ENCODE data around the gene ACAA1.
"Not testable (repeated sequence)": the region's sequence is repeated elsewhere in the genome, so short reads cannot be mapped to it uniquely, and the experiment has no call there.

The ACAA1 gene

DNA sequence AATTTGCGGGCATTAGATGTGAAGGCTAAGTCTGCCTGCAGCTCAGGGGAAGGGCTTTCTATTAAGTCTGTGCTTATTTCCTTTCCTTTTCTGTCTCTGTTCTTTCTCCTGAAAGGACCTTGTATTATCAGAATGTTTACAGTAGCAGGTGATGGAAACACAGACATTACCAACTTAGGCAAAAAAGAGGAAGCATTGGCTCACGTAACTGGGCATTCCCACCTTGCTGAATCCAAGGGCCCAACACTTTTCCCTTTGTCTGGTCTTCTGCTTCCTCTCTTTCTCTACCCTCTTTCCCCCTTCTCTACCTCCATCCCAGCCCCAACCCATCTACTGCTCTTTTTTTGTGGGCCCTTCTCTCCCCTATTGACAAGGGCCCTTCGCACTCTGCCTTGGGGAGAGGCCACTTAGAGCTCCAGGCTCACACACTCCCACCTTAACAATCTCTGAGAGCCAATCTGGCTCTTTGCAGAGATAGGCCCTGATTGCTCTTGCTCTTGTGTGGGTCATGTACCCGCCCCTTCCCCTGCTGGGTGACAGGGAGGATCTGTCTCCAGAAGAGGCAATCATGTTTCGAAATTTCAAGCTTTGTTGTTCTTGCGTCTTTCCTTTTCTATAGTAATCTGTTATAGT, 35.0 kb downstream of the ACAA1 start:
- no peak for DNase-seq

GRCh38 chr3:38100498-38100897, 36.4 kb downstream of the ACAA1 start:
- DNase-seq: no peak

DNA sequence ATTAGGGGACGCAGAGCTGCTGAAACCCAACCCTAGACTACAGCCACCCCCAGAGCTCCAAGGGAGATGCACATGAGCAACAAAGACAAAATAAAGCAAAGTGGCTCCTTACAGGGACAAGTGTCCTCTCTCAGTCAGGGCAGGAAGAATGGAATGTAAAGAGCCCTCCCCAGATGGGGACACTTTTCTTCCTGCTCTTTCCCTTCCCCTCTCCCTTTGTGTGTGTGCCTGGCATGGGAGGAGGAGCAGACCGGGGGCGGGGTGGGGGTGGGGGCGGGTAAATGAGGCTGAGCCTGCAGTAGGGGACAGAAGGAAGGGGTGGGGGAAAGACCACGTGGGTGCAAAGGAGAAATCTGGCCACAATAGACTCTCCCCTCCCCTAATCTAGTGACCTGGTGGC, 37.4 kb downstream of the ACAA1 start:
- no peak for DNase-seq

GRCh38 chr3:38098376-38098723, 38.6 kb downstream of the ACAA1 start:
- DNase-seq: no peak

GRCh38 chr3:38097446-38098375, 39.2 kb downstream of the ACAA1 start:
- no peak for DNase-seq

GRCh38 chr3:38095669-38096483, 41.1 kb downstream of the ACAA1 start:
- no peak for DNase-seq

GRCh38 chr3:38094999-38095398, 41.9 kb downstream of the ACAA1 start:
- DNase-seq: no peak

DNA sequence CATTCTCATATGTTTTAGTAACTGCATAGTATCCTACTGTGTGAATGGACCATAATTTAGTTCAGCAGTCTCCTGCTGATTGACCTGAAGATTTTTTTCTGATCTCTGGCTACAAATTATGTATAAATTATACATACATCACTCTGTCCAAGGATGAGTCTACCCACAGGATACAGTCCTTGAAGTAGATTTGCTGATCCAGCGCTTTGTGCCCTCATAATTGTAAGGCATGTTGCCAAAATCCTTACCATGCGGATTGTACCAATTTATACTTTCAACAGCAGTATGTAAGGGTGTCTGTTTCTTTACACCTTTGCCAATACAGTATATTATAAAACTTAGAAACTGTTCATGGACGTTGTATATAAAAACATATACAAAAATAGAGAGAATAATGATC, 46.5 kb downstream of the ACAA1 start:
- DNase-seq: no peak

DNA sequence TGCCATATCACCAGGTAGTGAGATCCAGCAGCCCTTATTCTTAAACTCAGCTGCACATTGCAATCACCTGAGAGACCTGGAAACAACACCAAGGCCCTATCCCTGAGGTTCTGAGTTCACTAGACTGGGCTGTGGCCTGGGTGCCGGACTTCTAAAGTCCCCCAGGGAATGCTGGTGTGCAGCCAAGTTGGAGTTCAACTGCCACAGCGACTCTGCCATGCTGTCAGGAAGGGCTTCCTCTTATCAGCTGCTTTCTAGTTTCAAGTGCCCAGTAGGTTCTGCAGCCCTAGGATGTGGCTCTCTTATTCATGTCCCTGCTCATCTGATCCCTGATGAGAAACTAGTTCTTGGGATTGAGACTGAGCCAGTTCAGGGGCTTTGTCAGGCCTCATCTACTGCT, 47.8 kb downstream of the ACAA1 start:
- DNase-seq: no peak

GRCh38 chr3:38088126-38089078, 48.5 kb downstream of the ACAA1 start:
- no peak for DNase-seq

GRCh38 chr3:38087278-38087677, 49.6 kb downstream of the ACAA1 start:
- DNase-seq: not testable (repeated sequence)

GRCh38 chr3:38086496-38086895, 50.4 kb downstream of the ACAA1 start:
- no peak for DNase-seq

DNA sequence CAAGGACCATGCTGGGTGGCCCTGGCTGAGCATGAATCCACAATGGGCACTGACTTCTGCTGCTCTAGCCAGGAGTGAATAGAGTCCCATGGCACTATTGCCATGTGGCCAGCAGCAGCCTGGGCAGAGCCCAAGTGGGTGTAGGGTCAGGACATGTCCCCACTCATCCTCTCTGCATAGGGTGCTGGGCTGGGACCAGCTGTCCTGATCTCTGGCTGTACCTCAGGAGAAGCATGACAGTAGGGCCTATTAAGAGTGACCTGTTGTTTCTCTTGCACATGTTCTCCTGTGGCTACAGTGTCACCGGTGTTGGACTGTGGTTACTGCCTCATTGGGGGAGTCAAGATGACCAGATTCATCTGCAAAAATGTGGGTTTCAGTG, 51.0 kb downstream of the ACAA1 start:
- no peak for DNase-seq

- no peak for DNase-seq
Measured at GRCh38 chr3:38085311-38085942, 51.5 kb downstream of the ACAA1 start.

GRCh38 chr3:38084334-38085310, 52.3 kb downstream of the ACAA1 start:
- no peak for DNase-seq

DNA sequence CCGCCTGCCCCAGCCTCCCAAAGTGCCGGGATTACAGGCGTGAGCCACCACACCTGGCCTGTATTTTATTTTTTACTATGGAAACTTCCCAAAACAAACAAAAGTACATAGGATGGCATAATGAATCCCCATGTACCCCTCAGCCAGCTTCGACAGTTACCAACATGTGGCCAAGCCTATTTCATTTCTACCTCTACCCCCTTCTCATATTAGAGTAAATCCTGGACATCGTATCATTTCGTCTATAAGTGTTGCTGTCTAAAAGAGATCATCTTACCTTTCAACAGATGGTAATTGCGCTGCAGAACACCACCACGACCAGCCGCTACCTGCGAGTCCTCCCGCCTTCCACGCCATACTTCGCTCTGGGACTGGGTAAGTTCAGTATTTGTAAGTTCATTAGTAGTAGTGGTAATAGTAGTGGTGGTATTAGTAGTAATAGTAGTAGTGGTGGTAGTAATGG, 53.0 kb downstream of the ACAA1 start:
- DNase-seq: no peak

DNA sequence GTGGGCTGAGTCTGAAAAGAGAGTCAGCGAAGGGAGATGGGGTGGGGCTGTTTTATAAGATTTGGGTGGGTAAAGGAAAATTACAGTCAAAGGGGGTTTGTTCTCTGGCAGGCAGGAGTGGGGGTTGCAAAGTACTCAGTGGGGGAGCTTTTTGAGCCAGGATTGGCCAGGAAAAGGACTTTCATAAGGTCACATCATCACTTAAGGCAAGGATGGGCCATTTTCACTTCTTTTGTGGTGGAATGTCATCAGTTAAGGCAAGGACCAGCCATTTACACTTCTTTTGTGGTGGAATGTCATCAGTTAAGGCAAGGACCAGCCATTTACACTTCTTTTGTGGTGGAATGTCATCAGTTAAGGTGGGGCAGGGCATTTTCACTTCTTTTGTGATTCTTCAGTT, 53.7 kb downstream of the ACAA1 start:
- not testable (repeated sequence) for DNase-seq

- DNase-seq: not testable (repeated sequence)
Measured at GRCh38 chr3:38082296-38082695, 54.6 kb downstream of the ACAA1 start.

GRCh38 chr3:38077073-38077472, 59.9 kb downstream of the ACAA1 start:
- DNase-seq: not testable (repeated sequence)
